ENCODE results near the gene SFTA2. TPM values are rescaled to one million over a fixed set of nuclear protein-coding genes. Genes with fewer than 3 reads are reported as not detected.
A peak's percentile ranks its signal among the peaks of the same experiment; 100 is the strongest.

Gene SFTA2
- total and polyA plus RNA-seq, 9 of the 15 experiments (the other 6 are each of a cell fraction or from before 2014, with no cell fraction given) = not detected

DNA sequence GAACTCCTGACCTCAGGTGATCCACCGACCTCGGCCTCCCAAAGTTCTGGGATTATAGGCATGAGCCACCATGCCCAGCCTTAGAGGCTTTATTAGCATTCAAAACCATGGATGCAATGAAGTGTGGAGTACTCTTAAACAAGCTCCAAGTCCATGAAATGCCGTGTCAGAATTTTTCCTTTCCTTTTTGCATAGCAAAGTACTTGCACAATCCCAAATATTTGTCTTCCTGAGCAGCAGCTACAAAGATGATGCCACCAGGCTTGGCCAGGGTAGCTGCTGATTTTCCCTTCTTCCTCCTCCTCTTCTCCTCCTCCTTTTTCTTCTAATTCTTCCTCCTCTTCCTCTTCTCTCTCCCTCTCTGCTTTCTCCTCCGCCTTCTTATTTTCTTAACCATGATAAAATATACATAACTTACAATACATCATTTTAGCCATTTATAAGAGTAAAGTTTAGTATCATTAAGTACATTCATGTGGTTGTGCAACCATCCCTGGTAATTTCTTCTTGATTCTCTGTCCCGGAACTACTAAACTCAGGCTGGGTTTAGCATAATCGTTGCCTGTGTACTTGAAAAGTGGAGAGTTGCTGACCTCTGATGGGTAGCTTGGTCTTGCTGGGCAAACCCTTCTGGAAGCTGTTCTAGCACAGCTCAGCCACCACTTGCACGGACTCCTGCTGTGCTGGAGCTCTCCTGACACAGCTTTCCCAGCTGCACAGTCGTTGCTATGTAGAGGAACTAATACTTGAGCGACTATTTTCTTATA is 29.1 kb upstream of the SFTA2 start:
- Histone ChIP-seq H3K4me3 (no peak overlapping the region), H3K79me2 (ENCODE audit: control insufficient read depth, insufficient read depth, low read length) (no peaks in the 10 kb centered on the region), H3K9ac (ENCODE audit: insufficient read depth in 1 of 2, low read depth in 2 of 2, low read length in 2 of 2) (no peak overlapping the region), H3K27me3 (ENCODE audit: control insufficient read depth in 2 of 2, insufficient read depth in 2 of 2, low read length in 2 of 2) (peaks cover 35 to 65% of the 10 kb centered on the region in 2 experiments; a peak in 3 of 5 replicates), H3K27ac (ENCODE audit: extremely low read depth, low read depth, low read length) (no peak overlapping the region), H3K36me3 (ENCODE audit: control insufficient read depth, insufficient read depth, low read length) (no peaks in the 10 kb centered on the region), H4K20me1 (replicated peaks; ENCODE audit: control insufficient read depth, insufficient read depth, low read length) (no peaks in the 10 kb centered on the region), H3K9me3 (replicated peaks; ENCODE audit: control insufficient read depth, insufficient read depth, low read depth, low read length) (no peaks in the 10 kb centered on the region), H3K9me1 (ENCODE audit: control insufficient read depth, insufficient read depth, low read length) (no peaks in the 10 kb centered on the region), H3K4me2 (ENCODE audit: insufficient read depth, low read length) (no peak overlapping the region), H3K4me1 (replicated peaks in 1 of 2; ENCODE audit: control insufficient read depth in 2 of 2, insufficient read depth in 2 of 2, low read length in 2 of 2) (peaks cover under 1 to 2% of the 10 kb centered on the region in 2 experiments; a peak in 3 of 5 replicates), H2AFZ (ENCODE audit: low read depth, low read length) (no peak overlapping the region)
- intact Hi-C loops (cut with micrococcal nuclease) (no loop called here), in situ Hi-C loops (cut with MboI) (no loop called here)
- WGBS (ENCODE audit: insufficient coverage, low coverage, missing lambda C conversion rate) = under 1% methylated on average over 9 of the region's 9 CpGs
- POLR2A ChIA-PET = no interaction called here
- BruUV-seq (replicated peaks) = no TSS peak
- FAIRE-seq (no peak), DNase-seq (ENCODE audit: extremely low read depth in 1 of 4, low spot score in 3 of 4) (no peak), ATAC-seq (peak; percentile 57)
- CTCF ChIA-PET (ENCODE audit: low intra/inter-chr PET ratio) = no interaction called here
- TF ChIP-seq CEBPB (tag; IDR thresholded peaks at IDR 0.05) (peak; percentile 69), CEBPG (CRISPR knock-in tag; IDR thresholded peaks at IDR 0.05) (no peak), CEBPG (tag; conservative IDR thresholded peaks at IDR 0.05 in 1 of 2, IDR thresholded peaks at IDR 0.05 in 1 of 2) (peak; percentile 19 to 27; a peak in 1 of 4 replicates), NR2F6 (CRISPR knock-in tag; IDR thresholded peaks at IDR 0.05) (no peak)

DNA sequence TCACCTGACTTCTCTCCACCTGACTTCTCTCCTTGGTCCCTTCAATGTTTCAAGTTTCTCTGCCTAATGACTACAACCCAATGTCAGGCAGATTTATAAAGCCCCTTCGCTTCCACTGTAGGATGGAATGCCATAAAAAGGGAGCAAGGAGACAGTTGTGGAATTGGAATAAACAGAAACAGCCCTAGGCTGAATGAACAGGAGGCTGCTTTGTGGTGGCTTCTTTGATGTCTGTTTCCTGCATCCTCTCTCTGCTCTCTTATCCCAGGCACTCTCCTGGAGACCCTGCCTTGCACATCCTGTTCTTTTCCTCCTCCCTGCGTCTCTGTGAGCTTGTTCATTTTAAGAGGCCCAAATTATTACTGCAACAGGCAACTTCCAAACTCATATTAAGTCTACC is 25.7 kb upstream of the SFTA2 start:
- intact Hi-C loops (cut with micrococcal nuclease) = no loop called here
- H3K79me2 ChIP-seq (ENCODE audit: control insufficient read depth, insufficient read depth, low read length) = no peaks in the 10 kb centered on the region
- no peaks in the 10 kb centered on the region for H4K20me1 ChIP-seq (replicated peaks; ENCODE audit: control insufficient read depth, insufficient read depth, low read length)
- H3K4me1 ChIP-seq (replicated peaks in 1 of 2; ENCODE audit: control insufficient read depth in 2 of 2, insufficient read depth in 2 of 2, low read length in 2 of 2) = peaks cover 8 to 15% of the 10 kb centered on the region in 2 experiments
- CTCF ChIA-PET (ENCODE audit: low intra/inter-chr PET ratio) = no interaction called here
- peaks cover 31 to 58% of the 10 kb centered on the region in 2 experiments; a peak in 4 of 5 replicates for H3K27me3 ChIP-seq (ENCODE audit: control insufficient read depth in 2 of 2, insufficient read depth in 2 of 2, low read length in 2 of 2)
- WGBS (ENCODE audit: insufficient coverage, low coverage, missing lambda C conversion rate) = 5% methylated on average over 2 of the region's 2 CpGs
- no peak for FAIRE-seq
- ATAC-seq = no peak
- no peak for DNase-seq (ENCODE audit: extremely low read depth in 1 of 4, low spot score in 3 of 4)
- BruUV-seq (replicated peaks) = no TSS peak
- no peak overlapping the region for H2AFZ ChIP-seq (ENCODE audit: low read depth, low read length)
- H3K4me3 ChIP-seq = no peak overlapping the region
- no peaks in the 10 kb centered on the region for H3K36me3 ChIP-seq (ENCODE audit: control insufficient read depth, insufficient read depth, low read length)
- no peaks in the 10 kb centered on the region for H3K9me3 ChIP-seq (replicated peaks; ENCODE audit: control insufficient read depth, insufficient read depth, low read depth, low read length)
- H3K4me2 ChIP-seq (ENCODE audit: insufficient read depth, low read length) = no peak overlapping the region
- POLR2A ChIA-PET = no interaction called here
- H3K9ac ChIP-seq (ENCODE audit: insufficient read depth in 1 of 2, low read depth in 2 of 2, low read length in 2 of 2) = no peak overlapping the region
- H3K9me1 ChIP-seq (ENCODE audit: control insufficient read depth, insufficient read depth, low read length) = no peaks in the 10 kb centered on the region
- no peak overlapping the region for H3K27ac ChIP-seq (ENCODE audit: extremely low read depth, low read depth, low read length)
- in situ Hi-C loops (cut with MboI) = no loop called here
- TF ChIP-seq CHD1 (IDR thresholded peaks at IDR 0.05; ENCODE audit: low read length) (no peak), SUPT5H (IDR thresholded peaks at IDR 0.05) (no peak), KHSRP (IDR thresholded peaks at IDR 0.05) (no peak), ZNF282 (CRISPR knock-in tag; IDR thresholded peaks at IDR 0.05) (no peak), KLF6 (CRISPR knock-in tag; IDR thresholded peaks at IDR 0.05; ENCODE audit: borderline replicate concordance) (no peak), ZNF3 (CRISPR knock-in tag; IDR thresholded peaks at IDR 0.05) (no peak)
- TF ChIP-seq, protein P1, sequence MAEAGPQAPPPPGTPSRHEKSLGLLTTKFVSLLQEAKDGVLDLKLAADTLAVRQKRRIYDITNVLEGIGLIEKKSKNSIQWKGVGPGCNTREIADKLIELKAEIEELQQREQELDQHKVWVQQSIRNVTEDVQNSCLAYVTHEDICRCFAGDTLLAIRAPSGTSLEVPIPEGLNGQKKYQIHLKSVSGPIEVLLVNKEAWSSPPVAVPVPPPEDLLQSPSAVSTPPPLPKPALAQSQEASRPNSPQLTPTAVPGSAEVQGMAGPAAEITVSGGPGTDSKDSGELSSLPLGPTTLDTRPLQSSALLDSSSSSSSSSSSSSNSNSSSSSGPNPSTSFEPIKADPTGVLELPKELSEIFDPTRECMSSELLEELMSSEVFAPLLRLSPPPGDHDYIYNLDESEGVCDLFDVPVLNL (CRISPR knock-in tag; IDR thresholded peaks at IDR 0.05; ENCODE audit: low read depth) = no peak
- TF ChIP-seq, protein P2, sequence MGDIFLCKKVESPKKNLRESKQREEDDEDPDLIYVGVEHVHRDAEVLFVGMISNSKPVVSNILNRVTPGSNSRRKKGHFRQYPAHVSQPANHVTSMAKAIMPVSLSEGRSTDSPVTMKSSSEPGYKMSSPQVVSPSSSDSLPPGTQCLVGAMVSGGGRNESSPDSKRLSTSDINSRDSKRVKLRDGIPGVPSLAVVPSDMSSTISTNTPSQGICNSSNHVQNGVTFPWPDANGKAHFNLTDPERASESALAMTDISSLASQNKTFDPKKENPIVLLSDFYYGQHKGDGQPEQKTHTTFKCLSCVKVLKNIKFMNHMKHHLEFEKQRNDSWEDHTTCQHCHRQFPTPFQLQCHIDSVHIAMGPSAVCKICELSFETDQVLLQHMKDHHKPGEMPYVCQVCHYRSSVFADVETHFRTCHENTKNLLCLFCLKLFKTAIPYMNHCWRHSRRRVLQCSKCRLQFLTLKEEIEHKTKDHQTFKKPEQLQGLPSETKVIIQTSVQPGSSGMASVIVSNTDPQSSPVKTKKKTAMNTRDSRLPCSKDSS (IDR thresholded peaks at IDR 0.05; ENCODE audit: low read depth, partially characterized antibody) = no peak

Measured in K562 (cell line).